Activated CD4-positive, alpha-beta T cell treated with anti-CD3 and anti-CD28 coated beads for 48 hours (primary cell): ENCODE results near the gene SHMT2.

Source experiments
- DNase-seq: peaks from one replicate; pipeline ENCODE4 v3.0.0-alpha.2; 2020

Gene SHMT2

DNA sequence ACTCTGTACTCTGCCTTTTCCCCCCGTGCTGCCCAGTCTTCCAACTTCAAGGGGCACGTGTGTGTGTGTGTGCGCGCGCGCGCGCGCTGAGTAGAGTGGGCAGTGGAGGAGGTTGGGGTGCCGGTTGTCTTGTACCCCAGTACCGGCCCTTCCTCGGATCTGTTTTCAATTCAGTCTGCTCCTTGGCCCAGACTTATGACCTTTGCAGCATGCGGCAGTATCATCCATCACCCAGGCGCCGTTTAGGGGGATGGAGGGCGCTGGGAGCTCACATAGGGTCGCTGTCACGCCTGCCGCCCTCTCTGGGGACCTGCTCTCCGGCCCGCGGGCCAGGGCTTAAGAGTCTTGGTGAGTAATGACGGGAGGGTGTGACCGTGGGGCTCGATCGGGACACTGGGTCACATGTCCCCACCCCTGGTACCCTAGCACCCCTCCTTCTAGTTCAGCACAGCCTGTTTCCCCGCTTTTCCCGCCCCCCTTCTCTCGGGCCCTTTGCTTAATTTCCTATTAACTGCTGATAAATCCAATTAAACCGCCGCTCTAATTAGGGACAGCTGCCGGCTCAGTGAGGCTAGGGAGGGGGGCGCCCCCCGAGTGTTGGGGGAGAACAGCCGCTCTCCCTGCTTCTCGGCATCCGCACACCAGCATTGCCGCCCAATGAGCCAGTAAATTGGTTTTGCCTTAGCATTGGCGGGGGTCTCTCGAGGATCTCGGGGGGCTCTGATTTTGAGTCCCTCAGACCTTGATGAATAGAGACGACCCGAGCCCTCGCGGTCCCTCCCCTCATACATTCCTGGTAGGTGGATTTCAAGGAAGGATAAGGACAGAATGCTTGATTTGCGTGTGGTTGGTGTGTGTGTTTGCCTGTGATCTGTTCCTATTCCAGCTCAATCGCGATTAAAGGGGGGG, 12.1 kb downstream of the SHMT2 start:
- no peak for DNase-seq

- no peak for DNase-seq
These were observed 12.8 kb downstream of the SHMT2 start for GRCh38 chr12:57242329-57242690.

DNA sequence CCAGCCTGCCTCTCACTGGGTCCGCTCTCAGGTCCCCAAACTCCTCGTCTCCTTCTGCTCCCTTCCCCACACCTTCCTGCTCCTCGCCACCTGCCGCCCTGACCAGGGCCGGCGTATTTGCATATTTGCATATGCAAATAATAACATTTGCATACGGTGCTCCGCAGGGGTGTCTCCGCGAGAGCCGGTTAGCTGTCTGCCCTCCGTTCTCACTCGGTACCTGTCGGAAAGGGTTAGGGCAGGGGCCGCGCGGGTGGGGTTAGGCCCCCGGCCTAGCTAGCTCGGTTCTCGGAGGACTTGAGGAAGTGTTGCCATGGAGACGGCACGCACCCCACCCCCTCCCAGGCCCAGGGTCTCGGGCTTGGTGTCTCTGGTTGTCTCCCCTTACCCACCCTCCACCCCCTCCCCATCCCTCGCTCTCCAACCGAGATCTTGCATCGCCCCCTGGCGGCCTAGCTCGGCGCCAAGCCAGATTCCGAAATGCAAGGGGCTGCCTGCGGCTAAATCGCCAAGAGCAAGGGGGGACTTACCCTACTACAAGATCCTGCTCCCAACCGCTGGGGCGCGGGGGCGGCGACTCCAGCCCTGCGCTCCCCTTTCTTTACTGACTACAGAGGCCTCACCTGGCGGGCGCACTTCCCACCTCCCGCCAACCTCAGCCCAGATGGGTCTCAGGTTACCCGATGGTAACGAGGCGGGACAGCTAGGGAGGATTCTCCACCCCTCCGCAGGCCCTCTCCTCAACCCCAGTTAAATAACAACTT, 13.4 kb downstream of the SHMT2 start:
- DNase-seq, result peak; percentile 83

- DNase-seq, result peak; percentile 91
These were observed 14.2 kb downstream of the SHMT2 start for GRCh38 chr12:57243521-57244311.

DNA sequence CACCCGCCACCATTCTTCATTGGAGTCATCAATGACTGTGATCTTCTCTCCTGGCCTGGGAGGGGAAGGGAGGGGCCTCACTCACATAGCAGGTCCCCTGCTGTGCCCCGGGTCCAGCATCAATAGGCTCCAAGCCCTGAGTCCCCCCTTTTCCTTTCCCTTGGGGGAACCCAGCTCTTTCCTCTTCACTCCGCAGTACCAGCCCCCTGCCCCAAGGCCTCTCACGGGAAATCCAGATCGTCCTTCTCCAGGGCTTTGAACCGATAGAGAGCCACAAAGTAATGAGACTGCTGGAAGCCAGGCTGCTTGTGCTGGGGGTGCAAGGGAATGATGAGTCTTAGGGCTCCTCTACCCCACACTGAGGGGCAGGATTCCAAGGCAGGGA, 14.8 kb downstream of the SHMT2 start:
- no peak for DNase-seq

DNA sequence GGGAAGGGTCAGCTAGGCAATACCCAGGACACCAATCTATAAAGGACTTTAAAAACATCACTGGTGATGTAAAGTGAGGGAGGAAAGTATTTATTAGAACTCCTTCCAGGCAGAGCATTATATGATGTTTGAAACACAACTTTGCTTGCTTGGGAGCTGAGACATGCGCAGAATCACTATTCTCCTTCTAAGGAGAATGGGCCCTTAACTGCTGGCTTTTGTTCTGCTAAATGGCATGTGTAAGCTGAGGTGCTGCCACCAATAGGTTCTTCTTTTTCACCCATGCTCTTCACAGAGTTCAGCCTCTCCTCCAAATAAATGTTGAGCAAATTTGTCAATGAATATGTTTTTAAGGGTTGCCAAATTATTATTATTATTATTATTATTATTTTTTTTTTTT, 17.5 kb downstream of the SHMT2 start:
- DNase-seq, result no peak

- DNase-seq, result no peak
These were observed 19.6 kb downstream of the SHMT2 start for GRCh38 chr12:57248934-57249742.

DNA sequence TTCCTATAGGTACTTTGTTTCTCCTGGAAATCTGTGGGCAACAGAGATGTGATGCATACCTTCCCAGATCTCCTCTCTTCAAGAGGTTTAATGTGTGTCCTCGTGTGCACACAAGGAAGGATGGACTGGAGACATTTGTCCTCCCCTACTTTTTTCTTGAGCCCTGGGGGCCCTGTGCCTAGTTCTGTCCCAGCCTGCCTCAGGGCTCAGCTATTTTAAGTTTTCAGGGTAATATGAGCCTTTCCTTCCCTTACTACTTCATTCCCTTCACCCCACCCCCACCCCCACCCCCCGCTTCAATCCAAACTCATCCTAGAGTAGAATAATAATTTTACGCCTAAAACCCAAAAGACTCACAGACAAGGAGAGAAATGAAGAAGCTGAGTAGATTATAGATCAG, 21.0 kb downstream of the SHMT2 start:
- DNase-seq, result no peak

DNA sequence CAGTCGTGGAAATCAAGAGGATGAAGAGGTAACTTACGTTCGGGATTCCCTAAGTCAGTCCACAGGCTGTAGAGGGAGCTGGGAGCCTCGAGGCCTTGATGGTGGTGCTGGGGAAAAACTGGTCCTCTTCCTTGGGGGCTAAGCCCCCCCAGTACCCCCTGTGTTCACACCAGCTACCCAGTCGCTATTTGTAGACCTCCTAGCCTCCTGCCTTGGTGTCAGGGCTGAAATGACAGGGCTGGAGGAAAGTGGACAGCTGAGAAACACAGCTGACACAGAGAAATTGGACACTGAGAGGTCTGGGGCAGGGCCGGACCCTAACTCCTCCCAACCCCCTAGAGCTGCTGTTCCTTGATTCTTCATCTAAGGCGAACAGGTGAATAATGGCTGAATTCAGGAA, 21.4 kb downstream of the SHMT2 start, which contains the start of gene STAC3:
Gene STAC3 (minus strand): TSS at position 232 of the 400 bp plus-strand sequence. CDS start 1,551 bp downstream, outside the sequence.
- DNase-seq, result no peak

DNA sequence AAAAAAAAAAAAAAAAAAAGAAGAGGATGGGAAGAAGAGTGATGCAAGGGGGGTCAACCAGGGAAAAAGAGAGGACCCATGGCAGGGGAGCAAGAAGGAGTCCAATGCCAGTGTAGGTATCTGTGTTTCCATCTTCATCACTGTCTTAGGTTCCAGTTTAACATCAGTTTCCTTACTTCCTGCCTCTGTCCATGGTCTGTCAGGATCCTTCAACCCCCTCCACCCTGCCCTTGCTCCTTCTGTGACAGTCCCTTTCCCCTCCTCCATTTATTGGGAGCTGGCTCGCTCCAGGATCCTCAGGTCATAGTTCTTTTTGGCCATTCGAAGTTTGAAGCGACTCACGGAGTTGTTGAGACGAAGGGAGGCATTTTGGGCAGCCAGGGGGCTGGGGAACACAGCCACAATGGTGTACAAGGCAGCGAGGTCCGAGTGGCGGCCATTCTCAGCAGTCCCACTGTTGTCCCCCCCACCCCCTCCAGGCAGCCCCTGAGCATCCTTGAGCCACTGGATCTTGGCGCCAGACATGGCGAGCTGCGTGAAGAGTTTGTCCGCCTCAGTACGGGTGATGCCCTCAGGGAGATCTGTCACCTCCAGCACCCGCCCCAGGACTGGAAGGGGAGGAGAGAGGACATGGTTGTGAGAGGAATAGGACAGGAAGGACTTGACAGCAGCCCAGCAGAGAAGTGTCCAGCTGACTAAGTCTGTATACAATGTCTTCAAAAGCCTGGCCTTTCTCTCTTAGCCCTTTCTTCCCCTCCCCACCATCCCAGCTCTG, 25.2 kb downstream of the SHMT2 start:
- no peak for DNase-seq

DNA sequence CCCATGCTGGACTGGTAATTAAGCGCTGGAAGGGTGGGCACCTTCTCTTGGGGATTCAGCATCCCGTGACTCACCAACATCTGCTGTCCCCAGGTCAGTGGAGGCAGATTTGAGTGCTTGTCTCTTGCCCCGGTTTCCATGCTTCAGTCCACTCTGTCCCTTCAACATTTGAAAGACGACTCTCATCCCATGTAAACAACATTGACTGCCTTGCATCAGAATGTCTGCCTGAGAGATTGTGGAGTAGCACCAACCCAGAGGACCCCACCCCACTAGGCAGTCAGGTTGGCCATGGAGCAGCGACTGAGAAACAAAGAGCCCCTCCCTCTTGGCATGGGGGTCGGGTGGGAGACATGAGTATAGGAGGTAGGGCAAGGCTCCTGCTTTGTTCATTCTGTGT, 26.4 kb downstream of the SHMT2 start:
- DNase-seq, result no peak

DNA sequence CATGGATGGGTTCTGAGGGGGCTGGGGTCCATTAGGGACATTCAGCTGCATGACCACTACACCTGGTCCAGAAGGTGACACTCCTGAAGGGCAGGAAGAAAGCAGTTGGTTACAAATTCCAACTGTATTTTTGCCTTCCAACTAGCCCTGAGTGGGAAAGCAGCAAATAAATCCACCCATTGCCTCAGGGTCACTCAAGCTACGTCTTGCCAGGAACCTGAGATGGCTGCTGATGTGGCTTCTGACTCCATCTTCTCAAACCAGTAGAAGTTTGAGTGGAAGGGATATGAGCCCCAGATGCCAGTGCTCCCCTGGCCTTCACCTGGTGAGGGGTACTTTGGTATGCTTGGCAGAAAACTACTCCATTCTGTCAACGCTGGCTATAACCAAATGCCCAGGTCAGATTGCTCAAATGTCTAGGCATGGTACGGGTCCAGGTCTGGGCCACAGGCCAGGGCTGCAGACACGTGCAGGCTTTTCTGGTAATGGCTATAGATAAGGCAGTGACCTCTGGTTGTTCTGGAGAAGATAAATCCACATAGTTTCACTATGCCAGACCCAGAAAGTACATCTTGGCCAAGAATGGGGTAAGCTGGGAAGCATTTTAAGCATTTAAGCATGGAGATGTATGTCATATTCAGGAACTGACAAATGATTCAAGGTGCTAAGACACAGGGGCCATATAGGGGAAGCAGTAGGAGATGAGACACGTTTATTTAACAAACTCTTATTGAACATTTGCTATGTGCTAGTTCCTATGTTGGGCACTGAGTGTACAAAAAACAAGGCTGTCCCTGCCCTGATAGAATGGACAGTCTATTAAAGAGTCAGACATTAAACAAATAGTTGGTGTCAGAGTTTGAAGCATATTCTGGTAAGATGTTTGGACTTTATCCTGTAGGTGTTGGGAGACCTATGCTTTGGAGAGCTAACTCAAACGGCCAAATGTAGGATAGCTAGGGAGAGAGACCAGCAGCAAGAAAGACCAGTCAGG, 29.8 kb downstream of the SHMT2 start:
- DNase-seq, result no peak

- DNase-seq, result no peak
These were observed 30.9 kb downstream of the SHMT2 start for GRCh38 chr12:57260366-57260765.

DNA sequence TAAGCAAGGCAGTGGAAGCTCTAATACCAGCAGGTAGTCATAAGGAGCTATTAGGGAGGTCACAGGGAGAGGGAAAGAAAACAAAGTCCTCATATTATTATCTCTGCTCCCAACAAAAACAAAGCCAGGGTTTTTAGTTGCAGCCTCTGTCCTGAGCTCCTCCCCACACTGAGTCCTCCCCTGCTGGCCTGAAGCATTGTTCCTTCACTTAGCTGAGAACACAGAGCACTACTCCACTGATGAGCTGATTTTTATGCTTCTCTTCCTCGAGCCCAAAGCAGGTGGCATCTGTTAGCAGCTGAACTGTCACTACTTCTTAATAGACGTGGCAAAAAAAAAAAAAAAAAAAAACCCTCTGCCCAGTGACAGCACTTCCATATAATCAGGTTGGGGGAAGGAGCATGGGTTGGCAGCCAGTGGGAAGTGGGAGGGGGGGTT, 31.9 kb downstream of the SHMT2 start:
- DNase-seq, result no peak

- DNase-seq, result no peak
These were observed 32.8 kb downstream of the SHMT2 start for GRCh38 chr12:57262126-57262822.

GRCh38 chr12:57263096-57263495, 33.6 kb downstream of the SHMT2 start:
- no peak for DNase-seq

- DNase-seq, result no peak
These were observed 37.2 kb downstream of the SHMT2 start for GRCh38 chr12:57266681-57267080.

- DNase-seq, result peak; percentile 69
These were observed 38.8 kb downstream of the SHMT2 start for GRCh38 chr12:57268264-57268663.

GRCh38 chr12:57270966-57271470, 41.5 kb downstream of the SHMT2 start:
- DNase-seq, result no peak
